Occipital lobe (tissue), 2 donors: ENCODE measurements around the gene ZNF552. TPM values are rescaled to one million over a fixed set of nuclear protein-coding genes. Genes with fewer than 3 reads are reported as not detected.
A peak's percentile ranks its signal among the peaks of the same experiment; 100 is the strongest.

Source experiments
- DNase-seq: peaks from one replicate; lab custom pipeline; 2025; lab: John Stamatoyannopoulos, UW
- total RNA-seq: library from RNA; depleted of rRNA; stranded (reverse); fragments of >200 nt; gene quantifications from one replicate; pipeline ENCODE4 v1.2.3, GENCODE V29; 2014

The ZNF552 gene
- total RNA-seq, 1 donor from 2014 or later, result 9.7 TPM

DNA sequence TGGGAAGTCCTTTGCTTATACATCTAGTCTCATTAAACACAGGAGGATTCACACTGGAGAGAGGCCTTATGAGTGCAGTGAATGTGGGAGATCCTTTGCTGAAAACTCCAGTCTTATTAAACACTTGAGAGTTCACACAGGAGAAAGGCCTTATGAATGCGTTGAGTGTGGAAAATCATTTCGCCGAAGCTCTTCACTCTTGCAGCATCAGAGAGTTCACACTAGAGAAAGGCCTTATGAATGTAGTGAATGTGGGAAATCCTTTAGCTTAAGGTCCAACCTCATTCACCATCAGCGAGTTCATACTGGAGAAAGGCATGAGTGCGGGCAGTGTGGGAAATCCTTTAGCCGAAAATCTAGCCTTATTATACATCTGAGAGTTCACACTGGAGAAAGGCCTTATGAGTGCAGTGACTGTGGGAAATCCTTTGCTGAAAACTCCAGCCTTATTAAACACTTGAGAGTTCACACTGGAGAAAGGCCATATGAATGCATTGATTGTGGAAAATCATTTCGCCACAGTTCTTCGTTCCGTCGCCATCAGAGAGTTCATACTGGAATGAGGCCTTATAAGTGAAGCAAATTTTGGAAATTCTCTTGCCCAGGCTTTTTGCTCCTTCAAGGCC lies 35.4 kb downstream of the ZNF552 start:
- DNase-seq, result no peak

GRCh38 chr19:57778336-57778735 lies 36.4 kb downstream of the ZNF552 start:
- no peak for DNase-seq

GRCh38 chr19:57776764-57777296 lies 37.9 kb downstream of the ZNF552 start:
- no peak for DNase-seq

GRCh38 chr19:57773488-57773887 lies 41.2 kb downstream of the ZNF552 start:
- no peak for DNase-seq

DNA sequence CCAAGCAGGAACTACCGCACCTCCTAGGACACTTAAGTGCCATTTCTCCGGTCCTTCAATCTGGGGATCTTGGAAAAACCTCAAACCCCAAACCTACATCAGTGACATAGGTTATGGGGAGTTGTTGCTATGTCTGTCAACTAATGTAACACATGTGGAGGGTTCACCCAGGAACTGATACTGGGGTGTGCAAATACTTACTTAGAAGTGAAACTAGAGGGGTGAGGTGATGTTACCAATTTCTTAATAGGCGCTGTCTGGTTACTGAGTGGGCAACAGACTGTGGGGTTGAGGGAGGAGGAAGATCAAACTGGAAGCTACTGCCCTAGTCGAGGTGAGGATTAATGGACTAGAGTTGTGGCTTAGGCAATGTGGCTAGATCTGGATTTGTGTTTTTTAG lies 43.3 kb downstream of the ZNF552 start:
- no peak for DNase-seq

- DNase-seq, result peak; percentile 93
These were observed 45.2 kb downstream of the ZNF552 start, which contains the start of gene ZNF586 for GRCh38 chr19:57769345-57770131. Gene ZNF586 (plus strand): TSS chr19:57769676. CDS start chr19:57769843, 167 bp downstream.

GRCh38 chr19:57759096-57759495 lies 55.6 kb downstream of the ZNF552 start:
- no peak for DNase-seq

DNA sequence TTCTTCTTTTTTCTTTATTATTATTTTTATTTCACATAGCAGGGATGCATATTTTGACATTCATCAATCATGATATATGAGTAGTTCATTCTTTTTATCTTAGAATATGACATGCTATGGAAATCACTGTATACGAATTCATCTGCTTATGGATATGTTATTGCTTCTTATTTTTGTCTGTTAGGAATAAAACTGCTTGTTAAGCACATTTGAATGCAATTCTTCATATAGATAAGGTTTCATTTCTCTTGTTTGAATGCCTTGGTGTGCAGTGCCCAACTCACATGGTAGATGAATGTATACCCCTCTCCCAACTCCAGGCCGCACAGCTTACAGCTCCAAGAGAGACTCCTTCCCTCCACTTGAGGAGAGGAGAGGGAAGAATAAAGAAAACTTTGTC lies 56.8 kb downstream of the ZNF552 start:
- no peak for DNase-seq

Other genes starting within 250 kb of the ZNF552 start
- gene ZNF416, start 236.0 kb downstream of the ZNF552 start, total RNA-seq, result 15.1 TPM
- 33.7 TPM for gene ZIK1, start 230.8 kb downstream of the ZNF552 start, total RNA-seq
- gene ZNF530, start 215.0 kb downstream of the ZNF552 start, total RNA-seq, result 3.6 TPM
- gene ZNF134, start 200.7 kb downstream of the ZNF552 start, total RNA-seq, result 41.0 TPM
- 34.9 TPM for gene ZNF211, start 181.7 kb downstream of the ZNF552 start, total RNA-seq
- not detected for gene ZSCAN4, start 146.0 kb downstream of the ZNF552 start, total RNA-seq
- gene ZNF551, start 132.9 kb downstream of the ZNF552 start, total RNA-seq, result 30.1 TPM
- gene ZNF154, start 105.7 kb downstream of the ZNF552 start, total RNA-seq, result 42.7 TPM
- 36.2 TPM for gene ZNF671, start 87.3 kb downstream of the ZNF552 start, total RNA-seq
- 51.6 TPM for gene ZNF776, start 68.1 kb downstream of the ZNF552 start, total RNA-seq
- gene ZNF586, start 45.2 kb downstream of the ZNF552 start, total RNA-seq, result 69.7 TPM
- gene ZNF587B, start 15.4 kb upstream of the ZNF552 start, total RNA-seq, result 20.9 TPM
- gene ZNF587, start 34.9 kb upstream of the ZNF552 start, total RNA-seq, result 34.5 TPM
- 32.8 TPM for gene ZNF814, start 74.1 kb upstream of the ZNF552 start, total RNA-seq
- 39.3 TPM for gene ZNF417, start 101.7 kb upstream of the ZNF552 start, total RNA-seq
- 64.3 TPM for gene ZNF418, start 120.5 kb upstream of the ZNF552 start, total RNA-seq
- 15.6 TPM for gene ZNF256, start 132.8 kb upstream of the ZNF552 start, total RNA-seq
- not detected for gene C19orf18, start 159.6 kb upstream of the ZNF552 start, total RNA-seq
- 57.1 TPM for gene ZNF606, start 187.9 kb upstream of the ZNF552 start, total RNA-seq
- 0.62 TPM for gene ZSCAN1, start 219.1 kb upstream of the ZNF552 start, total RNA-seq
- gene ZNF135, start 244.4 kb upstream of the ZNF552 start, total RNA-seq, result 13.4 TPM